Glutamatergic neuron (in vitro differentiated cells): ENCODE data around the gene GPR17. TPM values are rescaled to one million over a fixed set of nuclear protein-coding genes. Genes with fewer than 3 reads are reported as not detected.
A peak's percentile ranks its signal among the peaks of the same experiment; 100 is the strongest.

Experiments
- DNase-seq: peaks from one replicate; pipeline ENCODE4 v3.0.0; 2022
- H3K27ac Mint-ChIP-seq: one replicate; pipeline ENCODE4 v1.8.0; 2020; ENCODE audit warnings: mild to moderate bottlenecking, mixed read lengths, inconsistent platforms; ENCODE audit not compliant: unreplicated experiment
- H3K27me3 Mint-ChIP-seq: one replicate; pipeline ENCODE4 v1.8.0; 2020; ENCODE audit warnings: mild to moderate bottlenecking, moderate library complexity, mixed read lengths, inconsistent platforms; ENCODE audit not compliant: unreplicated experiment
- H3K36me3 Mint-ChIP-seq: one replicate; pipeline ENCODE4 v1.8.0; 2020; ENCODE audit warnings: mild to moderate bottlenecking, mixed read lengths, inconsistent platforms; ENCODE audit not compliant: unreplicated experiment
- H3K4me1 Mint-ChIP-seq: one replicate; pipeline ENCODE4 v1.8.0; 2020; ENCODE audit warnings: mild to moderate bottlenecking, low read depth, mixed read lengths, inconsistent platforms; ENCODE audit not compliant: unreplicated experiment
- H3K4me3 Mint-ChIP-seq: one replicate; pipeline ENCODE4 v1.8.0; 2020; ENCODE audit warnings: mild to moderate bottlenecking, mixed read lengths, inconsistent platforms; ENCODE audit not compliant: unreplicated experiment
- H3K9me3 Mint-ChIP-seq: one replicate; pipeline ENCODE4 v1.8.0; 2020; ENCODE audit warnings: mild to moderate bottlenecking, moderate library complexity, mixed read lengths, inconsistent platforms; ENCODE audit not compliant: unreplicated experiment
- CTCF ChIP-seq: fragments of 200-600 bp; sonication (generic); IDR thresholded peaks from one replicate; pipeline ENCODE4 v1.5.0; 2021; ENCODE audit not compliant: partially characterized antibody, unreplicated experiment
- total RNA-seq: library from RNA; stranded (reverse); fragmentation: NEBNext Ultra II Directional; extraction: Animal tissue kit (Norgen Biotek cat#: 25700); gene quantifications from one replicate; pipeline ENCODE4 v1.2.1, GENCODE V29; 2021; ENCODE audit not compliant: unreplicated experiment

The GPR17 gene
- total RNA-seq, 1 donor from 2014 or later, result not detected

- no peak overlapping the region for H3K4me3 Mint-ChIP-seq
- H3K4me1 Mint-ChIP-seq, result peaks cover 7% of the 10 kb centered on the region
- peaks cover 4% of the 10 kb centered on the region for H3K27me3 Mint-ChIP-seq
- H3K36me3 Mint-ChIP-seq, result no peaks in the 10 kb centered on the region
- H3K27ac Mint-ChIP-seq, result no peak overlapping the region
- DNase-seq, result no peak
- H3K9me3 Mint-ChIP-seq, result peaks cover 3% of the 10 kb centered on the region
- no peak for TF ChIP-seq CTCF
Measured at GRCh38 chr2:127655209-127656073, 9.5 kb downstream of the GPR17 start.

- DNase-seq, result peak; percentile 10
- Mint-ChIP-seq H3K4me3 (no peak overlapping the region), H3K9me3 (peaks cover 3% of the 10 kb centered on the region), H3K36me3 (no peaks in the 10 kb centered on the region), H3K27me3 (peaks cover 4% of the 10 kb centered on the region), H3K4me1 (peaks cover 7% of the 10 kb centered on the region), H3K27ac (no peak overlapping the region)
- TF ChIP-seq CTCF, result no peak
Measured at GRCh38 chr2:127656569-127657231, 10.7 kb downstream of the GPR17 start.

GRCh38 chr2:127657232-127657595 is 11.3 kb downstream of the GPR17 start:
- no peaks in the 10 kb centered on the region for H3K36me3 Mint-ChIP-seq
- no peak for TF ChIP-seq CTCF
- no peak overlapping the region for H3K27ac Mint-ChIP-seq
- no peak overlapping the region for H3K4me3 Mint-ChIP-seq
- peaks cover 7% of the 10 kb centered on the region for H3K4me1 Mint-ChIP-seq
- peaks cover 4% of the 10 kb centered on the region for H3K27me3 Mint-ChIP-seq
- no peak for DNase-seq
- peaks cover 3% of the 10 kb centered on the region for H3K9me3 Mint-ChIP-seq

GRCh38 chr2:127658146-127658545 is 12.2 kb downstream of the GPR17 start:
- H3K36me3 Mint-ChIP-seq, result no peaks in the 10 kb centered on the region
- peaks cover 7% of the 10 kb centered on the region for H3K4me1 Mint-ChIP-seq
- H3K9me3 Mint-ChIP-seq, result peaks cover 3% of the 10 kb centered on the region
- no peak overlapping the region for H3K27ac Mint-ChIP-seq
- H3K4me3 Mint-ChIP-seq, result no peak overlapping the region
- peak; percentile 4 for DNase-seq
- peaks cover 4% of the 10 kb centered on the region for H3K27me3 Mint-ChIP-seq
- no peak for TF ChIP-seq CTCF
